NCI-H82 (cell line): ENCODE results near the gene NLRC5.

Experiments
- DNase-seq: peaks from one replicate; lab custom pipeline; 2025; lab: John Stamatoyannopoulos, UW

Gene NLRC5

DNA sequence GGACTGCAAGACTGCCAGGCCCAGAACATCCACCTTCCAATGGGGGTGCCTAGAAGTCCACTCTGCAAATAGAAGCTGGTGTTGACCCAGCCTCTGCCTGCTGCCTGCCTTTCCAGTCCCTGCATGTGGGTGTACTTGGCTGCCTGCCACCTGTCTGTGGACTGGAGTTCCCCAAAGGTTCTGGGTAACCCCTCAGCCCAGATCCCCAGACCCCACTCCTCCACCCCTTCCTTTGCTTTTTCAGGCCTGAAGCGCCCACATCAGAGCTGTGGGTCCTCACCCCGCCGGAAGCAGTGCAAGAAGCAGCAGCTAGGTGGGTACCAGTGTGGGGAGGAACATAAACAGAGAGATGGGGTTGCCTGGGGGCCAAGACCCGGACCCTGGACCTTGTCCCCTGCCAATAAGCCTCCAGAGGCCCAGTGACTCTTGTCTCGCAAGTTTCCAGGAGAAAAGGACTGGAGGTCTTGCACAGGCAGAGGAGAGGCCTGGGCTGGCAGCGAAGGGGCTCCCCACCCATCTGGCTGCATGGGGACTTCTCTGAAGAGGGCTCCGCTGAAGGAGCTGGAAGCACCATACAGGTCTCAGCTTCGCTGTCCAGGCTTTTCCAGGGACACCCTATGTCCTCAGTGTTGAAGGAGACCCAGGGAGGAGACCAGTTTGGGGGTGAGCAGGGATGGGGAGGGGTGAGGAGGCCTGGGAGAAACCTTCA, 34.3 kb downstream of the NLRC5 start:
- no peak for DNase-seq

DNA sequence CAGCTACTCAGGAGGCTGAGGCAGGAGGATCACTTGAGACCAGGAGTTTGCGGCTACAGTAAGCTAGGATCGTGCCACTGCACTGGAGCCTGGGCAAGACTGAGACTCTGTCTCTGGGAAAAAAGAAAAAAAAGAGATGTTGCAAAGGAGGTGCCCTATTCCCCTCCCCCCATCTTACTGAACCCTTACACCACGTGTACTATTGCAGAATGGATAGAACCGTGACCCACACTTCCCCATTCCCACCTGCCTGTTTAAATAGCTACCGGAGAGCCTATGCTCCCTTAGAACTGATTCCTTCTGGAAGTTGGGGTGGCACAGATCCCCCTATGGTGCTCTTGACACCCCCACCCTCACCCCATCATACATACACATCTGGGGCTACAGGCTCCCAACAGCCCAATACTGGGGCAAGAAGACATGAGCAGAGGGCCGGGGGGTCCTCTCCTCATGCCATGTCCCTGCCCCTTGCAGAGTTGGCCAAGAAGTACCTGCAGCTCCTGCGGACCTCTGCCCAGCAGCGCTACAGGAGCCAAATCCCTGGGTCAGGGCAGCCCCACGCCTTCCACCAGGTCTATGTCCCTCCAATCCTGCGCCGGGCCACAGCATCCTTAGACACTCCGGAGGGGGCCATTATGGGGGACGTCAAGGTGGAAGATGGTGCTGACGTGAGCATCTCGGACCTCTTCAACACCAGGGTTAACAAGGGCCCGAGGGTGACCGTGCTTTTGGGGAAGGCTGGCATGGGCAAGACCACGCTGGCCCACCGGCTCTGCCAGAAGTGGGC, 35.7 kb downstream of the NLRC5 start:
- DNase-seq = no peak

DNA sequence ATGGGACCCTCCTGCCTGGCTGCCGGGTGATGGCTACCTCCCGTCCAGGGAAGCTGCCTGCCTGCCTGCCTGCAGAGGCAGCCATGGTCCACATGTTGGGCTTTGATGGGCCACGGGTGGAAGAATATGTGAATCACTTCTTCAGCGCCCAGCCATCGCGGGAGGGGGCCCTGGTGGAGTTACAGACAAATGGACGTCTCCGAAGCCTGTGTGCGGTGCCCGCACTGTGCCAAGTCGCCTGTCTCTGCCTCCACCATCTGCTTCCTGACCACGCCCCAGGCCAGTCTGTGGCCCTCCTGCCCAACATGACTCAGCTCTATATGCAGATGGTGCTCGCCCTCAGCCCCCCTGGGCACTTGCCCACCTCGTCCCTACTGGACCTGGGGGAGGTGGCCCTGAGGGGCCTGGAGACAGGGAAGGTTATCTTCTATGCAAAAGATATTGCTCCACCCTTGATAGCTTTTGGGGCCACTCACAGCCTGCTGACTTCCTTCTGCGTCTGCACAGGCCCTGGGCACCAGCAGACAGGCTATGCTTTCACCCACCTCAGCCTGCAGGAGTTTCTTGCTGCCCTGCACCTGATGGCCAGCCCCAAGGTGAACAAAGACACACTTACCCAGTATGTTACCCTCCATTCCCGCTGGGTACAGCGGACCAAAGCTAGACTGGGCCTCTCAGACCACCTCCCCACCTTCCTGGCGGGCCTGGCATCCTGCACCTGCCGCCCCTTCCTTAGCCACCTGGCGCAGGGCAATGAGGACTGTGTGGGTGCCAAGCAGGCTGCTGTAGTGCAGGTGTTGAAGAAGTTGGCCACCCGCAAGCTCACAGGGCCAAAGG, 36.8 kb downstream of the NLRC5 start:
- no peak for DNase-seq

GRCh38 chr16:57026778-57027062, 37.4 kb downstream of the NLRC5 start:
- no peak for DNase-seq

GRCh38 chr16:57027067-57027466, 37.7 kb downstream of the NLRC5 start:
- DNase-seq = no peak

DNA sequence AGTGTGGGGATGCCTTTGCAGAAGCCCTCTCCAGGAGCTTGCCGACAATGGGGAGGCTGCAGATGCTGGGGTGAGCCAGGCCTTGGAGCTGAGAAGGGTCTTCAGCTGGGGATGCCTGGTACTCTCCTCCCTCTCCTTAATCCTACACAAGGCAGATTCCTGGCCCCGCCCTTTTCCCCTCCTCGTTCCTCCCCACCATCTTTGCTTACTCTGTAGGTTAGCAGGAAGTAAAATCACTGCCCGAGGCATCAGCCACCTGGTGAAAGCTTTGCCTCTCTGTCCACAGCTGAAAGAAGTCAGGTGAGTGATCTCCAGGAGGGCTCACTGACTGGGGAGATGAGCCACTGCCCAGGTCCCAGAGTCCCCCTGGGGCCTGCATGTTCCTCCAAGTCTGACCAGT, 38.7 kb downstream of the NLRC5 start:
- no peak for DNase-seq

DNA sequence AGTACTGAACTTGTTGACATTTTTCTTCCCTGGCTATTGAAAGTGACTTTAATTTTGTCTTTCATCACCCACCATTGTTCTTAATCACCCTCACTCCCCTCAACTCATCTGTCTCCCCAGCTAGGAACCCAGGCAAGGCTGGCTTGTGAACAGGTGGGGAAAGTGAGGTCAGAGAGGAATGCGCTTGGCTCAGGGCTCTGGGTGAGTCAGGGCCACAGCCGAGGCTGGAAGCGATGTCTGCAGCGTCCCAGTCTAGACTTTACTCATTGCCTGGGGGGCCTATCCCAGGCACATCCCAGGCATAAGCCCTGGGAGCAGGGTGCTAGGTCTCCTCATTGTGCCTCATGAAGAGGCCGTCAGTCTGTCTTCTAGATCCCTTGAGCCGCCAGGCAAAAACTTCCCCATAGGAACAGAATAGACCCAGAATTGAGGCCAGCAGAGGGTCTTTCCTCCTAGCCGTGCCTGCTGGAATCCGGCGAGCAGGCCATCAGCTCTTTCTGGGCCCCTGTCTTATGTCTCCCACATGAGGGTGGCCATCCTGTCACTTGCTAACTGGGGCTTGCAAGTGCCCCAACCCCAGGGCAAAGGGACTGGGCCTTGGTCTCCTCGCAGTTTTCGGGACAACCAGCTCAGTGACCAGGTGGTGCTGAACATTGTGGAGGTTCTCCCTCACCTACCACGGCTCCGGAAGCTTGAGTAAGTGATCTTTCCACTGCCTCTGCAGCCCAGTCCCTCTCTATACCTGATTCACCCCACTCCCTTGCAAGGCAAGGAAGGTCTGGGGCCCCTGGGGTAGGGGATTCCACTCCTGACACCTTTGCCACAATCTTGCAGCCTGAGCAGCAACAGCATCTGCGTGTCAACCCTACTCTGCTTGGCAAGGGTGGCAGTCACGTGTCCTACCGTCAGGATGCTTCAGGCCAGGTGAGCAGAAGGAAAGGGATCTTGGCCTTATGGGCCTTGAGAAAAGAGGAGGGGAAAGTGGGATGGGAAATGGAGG, 40.1 kb downstream of the NLRC5 start:
- DNase-seq = no peak

GRCh38 chr16:57030346-57030902, 41.1 kb downstream of the NLRC5 start:
- DNase-seq = no peak

GRCh38 chr16:57031156-57031555, 41.8 kb downstream of the NLRC5 start:
- DNase-seq = no peak

GRCh38 chr16:57032346-57032745, 43.0 kb downstream of the NLRC5 start:
- no peak for DNase-seq

GRCh38 chr16:57032931-57033330, 43.6 kb downstream of the NLRC5 start:
- no peak for DNase-seq

GRCh38 chr16:57036315-57036714, 47.0 kb downstream of the NLRC5 start:
- DNase-seq = no peak

- no peak for DNase-seq
These were observed 47.6 kb downstream of the NLRC5 start for GRCh38 chr16:57036945-57037344.

GRCh38 chr16:57038166-57038565, 48.8 kb downstream of the NLRC5 start:
- DNase-seq = peak; percentile 2

- no peak for DNase-seq
These were observed 49.9 kb downstream of the NLRC5 start for GRCh38 chr16:57039148-57039812.

DNA sequence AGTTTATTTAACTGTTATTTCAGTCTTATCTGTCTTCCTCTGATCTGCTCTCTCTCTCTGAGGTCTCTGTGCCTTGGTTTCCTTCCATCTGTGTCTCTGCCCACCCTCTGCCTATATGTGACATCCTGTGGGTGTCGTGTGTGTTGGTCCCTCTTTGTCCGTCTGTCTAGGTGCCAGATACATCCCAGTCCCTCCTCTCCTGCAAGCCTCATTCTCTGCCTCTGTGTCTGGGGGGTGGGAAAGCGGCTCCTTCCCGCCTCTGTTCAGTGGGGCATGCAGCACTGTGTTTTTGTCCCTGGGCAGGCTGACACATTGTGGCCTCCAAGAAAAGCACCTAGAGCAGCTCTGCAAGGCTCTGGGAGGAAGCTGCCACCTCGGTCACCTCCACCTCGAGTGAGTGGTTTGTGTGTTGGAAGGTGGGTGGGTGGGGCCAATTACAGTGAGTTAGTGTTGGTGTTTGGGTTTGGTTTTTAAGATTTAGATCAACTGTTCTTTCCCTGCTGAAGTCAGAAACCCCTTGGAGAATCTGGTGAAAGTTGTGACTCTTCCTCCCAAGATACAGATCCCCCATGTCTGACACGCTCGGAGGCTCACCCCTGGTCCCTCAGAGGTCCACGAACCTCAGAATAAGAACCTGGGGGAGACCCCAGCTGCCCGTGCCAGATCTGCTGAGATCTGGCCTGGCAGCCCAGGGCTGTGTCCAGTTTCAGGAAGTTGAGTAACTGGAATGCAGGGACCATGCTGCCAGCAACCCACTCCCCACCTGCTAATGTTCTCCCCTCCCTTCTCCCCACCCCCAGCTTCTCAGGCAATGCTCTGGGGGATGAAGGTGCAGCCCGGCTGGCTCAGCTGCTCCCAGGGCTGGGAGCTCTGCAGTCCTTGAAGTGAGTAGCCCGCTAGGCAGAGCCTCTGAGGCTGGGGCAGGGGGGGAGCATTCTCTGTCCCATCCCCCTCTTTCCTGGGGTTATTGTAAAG, 52.1 kb downstream of the NLRC5 start:
- no peak for DNase-seq

- no peak for DNase-seq
These were observed 53.1 kb downstream of the NLRC5 start for GRCh38 chr16:57042157-57043111.

GRCh38 chr16:57043248-57043647, 53.9 kb downstream of the NLRC5 start:
- DNase-seq = no peak
